ENCODE results near the gene NINJ1.

The NINJ1 gene

DNA sequence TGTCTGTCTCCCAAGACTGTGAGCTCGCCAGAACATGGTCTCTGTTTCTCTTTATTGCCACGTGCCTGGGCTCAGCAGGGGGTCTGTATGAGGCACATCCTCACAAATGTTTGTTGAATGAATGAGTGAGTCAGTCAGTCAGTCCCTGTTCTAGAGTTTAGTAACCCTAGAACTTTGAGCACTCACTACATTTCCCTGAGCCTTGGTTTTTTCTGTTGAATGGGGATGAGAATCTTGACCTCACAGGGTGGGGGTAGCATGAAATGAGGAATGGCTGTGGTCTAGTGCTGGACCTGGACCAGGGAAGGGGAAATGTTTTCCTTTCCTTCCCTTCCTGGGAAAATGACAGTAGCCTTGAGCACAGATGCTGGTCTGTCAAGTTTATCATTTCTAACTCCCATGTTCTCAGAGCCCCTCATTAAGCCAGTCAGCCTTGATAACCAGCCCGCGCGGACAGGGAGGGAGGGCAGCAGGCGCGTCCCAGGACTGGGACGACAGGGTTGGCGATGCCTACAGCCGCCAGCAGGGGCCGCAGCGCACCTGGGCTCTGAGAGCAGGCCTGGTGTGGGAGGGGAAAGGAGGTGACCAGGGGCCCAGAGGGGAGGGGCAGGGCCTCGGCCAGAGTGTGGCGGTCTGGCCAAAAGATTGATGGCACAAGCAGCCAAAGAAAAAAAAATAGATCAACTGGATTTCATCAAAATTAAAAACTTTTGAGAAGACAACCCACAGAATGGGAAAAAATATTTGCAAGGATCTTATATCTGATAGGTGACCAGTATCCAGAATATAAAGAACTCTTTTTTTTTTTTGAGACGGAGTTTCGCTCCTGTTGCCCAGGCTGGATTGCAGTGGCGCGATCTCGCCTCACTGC is 25.8 kb upstream of the NINJ1 start:
- Histone ChIP-seq H3K27me3 (ENCODE audit: control insufficient read depth in 3 of 3, insufficient read depth in 3 of 3, low read depth in 1 of 3, low read length in 3 of 3) (peaks cover 0 to 13% (median 0%) of the 10 kb centered on the region in 3 experiments), H3K4ac (ENCODE audit: low read length) (no peak overlapping the region), H2AK5ac (ENCODE audit: low read depth, low read length) (no peak overlapping the region), H3K4me2 (ENCODE audit: insufficient read depth, low read length, poor library complexity, severe bottlenecking) (no peak overlapping the region), H4K8ac (ENCODE audit: low read depth, low read length) (no peak overlapping the region), H2BK5ac (ENCODE audit: low read length) (no peak overlapping the region), H2BK15ac (ENCODE audit: low read length) (no peak overlapping the region), H3K79me1 (ENCODE audit: low read depth, low read length) (no peaks in the 10 kb centered on the region), H2AFZ (ENCODE audit: low read length) (no peak overlapping the region), H3K18ac (ENCODE audit: low read length) (no peak overlapping the region), H3K27ac (replicated peaks; ENCODE audit: low read length) (no peak overlapping the region), H2BK120ac (ENCODE audit: low read depth, low read length) (no peak overlapping the region), H3K9ac (ENCODE audit: low read depth, low read length, poor library complexity) (no peak overlapping the region), H3K14ac (ENCODE audit: low read length) (no peak overlapping the region), H3K4me3 (ENCODE audit: low read length in 2 of 2) (no peak overlapping the region), H3K36me3 (replicated peaks in 1 of 2; ENCODE audit: control insufficient read depth in 2 of 2, insufficient read depth in 2 of 2, low read length in 2 of 2) (no peaks in the 10 kb centered on the region), H3K9me3 (replicated peaks in 1 of 2; ENCODE audit: control insufficient read depth in 2 of 2, insufficient read depth in 1 of 2, low read depth in 1 of 2, low read length in 2 of 2) (peaks cover 0 to 1% of the 10 kb centered on the region in 2 donors), H4K91ac (ENCODE audit: low read depth, low read length, poor library complexity) (no peak overlapping the region), H3K4me1 (ENCODE audit: control insufficient read depth in 2 of 2, insufficient read depth in 1 of 2, low read depth in 1 of 2, low read length in 2 of 2) (peaks cover 0 to 6% of the 10 kb centered on the region in 2 donors), H2BK12ac (ENCODE audit: low read length) (no peak overlapping the region), H3K23ac (ENCODE audit: low read depth, low read length, poor library complexity) (no peak overlapping the region)
- no CpG with 5 or more reads among the region's 19 CpGs for WGBS, 2 donors (ENCODE audit: extremely low coverage in 2 of 2, insufficient read length in 2 of 2, insufficient replicate concordance in 1 of 2)
- peak; percentile 81 for DNase-seq (ENCODE audit: low spot score)

DNA sequence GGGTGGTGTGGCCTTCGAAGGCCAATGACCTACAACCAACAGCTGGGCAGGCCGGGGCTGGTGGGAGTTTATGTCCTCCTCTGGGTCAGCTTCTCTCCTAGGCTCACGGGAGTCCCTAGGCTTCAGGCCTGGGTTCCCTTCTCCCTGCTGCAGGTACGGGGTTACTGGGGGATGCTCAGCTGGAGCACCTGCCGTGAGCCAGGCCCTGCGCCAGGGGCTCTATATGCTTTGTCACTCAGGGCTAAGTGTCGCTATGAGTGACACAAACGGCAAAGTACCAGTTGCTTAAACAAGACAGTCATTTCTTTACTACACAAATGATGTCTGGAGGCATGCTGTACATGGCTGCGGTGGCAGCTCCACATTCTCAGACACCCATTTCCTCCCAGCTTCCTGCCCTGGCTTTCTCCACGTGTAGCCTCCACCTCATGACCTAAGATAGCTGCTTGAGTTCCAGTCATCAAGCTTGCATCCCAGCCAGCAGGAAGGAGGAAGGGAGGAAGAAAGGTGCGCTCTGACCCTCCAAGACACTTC is 22.5 kb upstream of the NINJ1 start:
- Histone ChIP-seq H4K8ac (ENCODE audit: low read depth, low read length) (no peak overlapping the region), H2BK120ac (ENCODE audit: low read depth, low read length) (no peak overlapping the region), H3K27me3 (ENCODE audit: control insufficient read depth in 3 of 3, insufficient read depth in 3 of 3, low read depth in 1 of 3, low read length in 3 of 3) (no peaks in the 10 kb centered on the region), H3K4ac (ENCODE audit: low read length) (no peak overlapping the region), H3K4me3 (ENCODE audit: low read length in 2 of 2) (no peak overlapping the region), H2BK15ac (ENCODE audit: low read length) (no peak overlapping the region), H4K91ac (ENCODE audit: low read depth, low read length, poor library complexity) (no peak overlapping the region), H3K4me1 (ENCODE audit: control insufficient read depth in 2 of 2, insufficient read depth in 1 of 2, low read depth in 1 of 2, low read length in 2 of 2) (no peaks in the 10 kb centered on the region), H2BK5ac (ENCODE audit: low read length) (no peak overlapping the region), H3K27ac (replicated peaks; ENCODE audit: low read length) (no peak overlapping the region), H3K79me1 (ENCODE audit: low read depth, low read length) (no peaks in the 10 kb centered on the region), H3K23ac (ENCODE audit: low read depth, low read length, poor library complexity) (no peak overlapping the region), H2AFZ (ENCODE audit: low read length) (no peak overlapping the region), H3K18ac (ENCODE audit: low read length) (no peak overlapping the region), H3K9ac (ENCODE audit: low read depth, low read length, poor library complexity) (no peak overlapping the region), H3K14ac (ENCODE audit: low read length) (no peak overlapping the region), H3K9me3 (replicated peaks in 1 of 2; ENCODE audit: control insufficient read depth in 2 of 2, insufficient read depth in 1 of 2, low read depth in 1 of 2, low read length in 2 of 2) (peaks cover 0 to 1% of the 10 kb centered on the region in 2 donors), H2AK5ac (ENCODE audit: low read depth, low read length) (peak overlapping the region; percentile 16), H2BK12ac (ENCODE audit: low read length) (no peak overlapping the region), H3K36me3 (replicated peaks in 1 of 2; ENCODE audit: control insufficient read depth in 2 of 2, insufficient read depth in 2 of 2, low read length in 2 of 2) (no peaks in the 10 kb centered on the region), H3K4me2 (ENCODE audit: insufficient read depth, low read length, poor library complexity, severe bottlenecking) (no peak overlapping the region)
- WGBS, 2 donors (ENCODE audit: extremely low coverage in 2 of 2, insufficient read length in 2 of 2, insufficient replicate concordance in 1 of 2) = no CpG with 5 or more reads among the region's 11 CpGs
- no peak for DNase-seq (ENCODE audit: low spot score)

DNA sequence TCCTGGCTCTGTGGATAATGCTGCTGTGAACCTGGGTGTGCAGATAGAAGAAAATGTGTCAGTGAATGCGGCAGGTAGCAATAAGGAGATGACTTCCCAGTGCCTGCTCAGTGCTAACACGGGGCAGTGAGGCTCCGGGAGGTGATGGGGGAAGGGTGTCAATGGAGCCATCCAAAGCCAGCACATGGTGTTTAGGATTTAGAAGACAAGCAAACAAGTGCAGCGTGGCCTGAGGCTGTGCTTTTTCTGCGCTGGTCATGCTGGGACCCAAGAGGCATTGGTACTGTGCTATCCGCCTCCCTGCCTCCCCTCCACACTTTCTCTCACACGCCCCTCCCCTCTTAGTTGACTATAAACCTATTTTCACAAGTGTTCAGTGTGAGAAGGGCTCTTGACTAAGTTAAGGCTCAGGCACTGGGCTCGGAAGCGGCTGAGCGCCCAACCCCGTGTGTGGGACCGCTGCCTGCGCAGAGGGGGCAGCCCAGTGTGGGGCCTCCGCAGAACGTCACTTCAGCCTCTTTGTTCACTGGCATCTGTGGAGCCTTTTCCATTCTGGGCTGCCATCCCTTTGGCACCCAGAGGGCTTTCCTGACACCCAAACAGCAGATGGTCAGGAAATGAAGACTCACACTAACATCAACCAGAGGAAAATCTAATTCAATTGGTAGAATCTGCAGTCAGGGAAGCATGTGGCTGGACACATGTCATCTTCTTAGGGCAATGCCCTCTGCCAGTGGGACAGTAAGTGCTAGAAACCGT is 21.8 kb upstream of the NINJ1 start:
- H3K23ac ChIP-seq (ENCODE audit: low read depth, low read length, poor library complexity) = no peak overlapping the region
- H2BK120ac ChIP-seq (ENCODE audit: low read depth, low read length) = no peak overlapping the region
- no peak overlapping the region for H4K8ac ChIP-seq (ENCODE audit: low read depth, low read length)
- H4K91ac ChIP-seq (ENCODE audit: low read depth, low read length, poor library complexity) = no peak overlapping the region
- H3K4me2 ChIP-seq (ENCODE audit: insufficient read depth, low read length, poor library complexity, severe bottlenecking) = no peak overlapping the region
- H2AFZ ChIP-seq (ENCODE audit: low read length) = no peak overlapping the region
- no CpG with 5 or more reads among the region's 16 CpGs for WGBS, 2 donors (ENCODE audit: extremely low coverage in 2 of 2, insufficient read length in 2 of 2, insufficient replicate concordance in 1 of 2)
- no peaks in the 10 kb centered on the region for H3K36me3 ChIP-seq (replicated peaks in 1 of 2; ENCODE audit: control insufficient read depth in 2 of 2, insufficient read depth in 2 of 2, low read length in 2 of 2)
- no peaks in the 10 kb centered on the region for H3K27me3 ChIP-seq (ENCODE audit: control insufficient read depth in 3 of 3, insufficient read depth in 3 of 3, low read depth in 1 of 3, low read length in 3 of 3)
- no peak overlapping the region for H3K9ac ChIP-seq (ENCODE audit: low read depth, low read length, poor library complexity)
- H3K18ac ChIP-seq (ENCODE audit: low read length) = no peak overlapping the region
- H3K4me3 ChIP-seq (ENCODE audit: low read length in 2 of 2) = no peak overlapping the region
- no peak for DNase-seq (ENCODE audit: low spot score)
- no peak overlapping the region for H3K4ac ChIP-seq (ENCODE audit: low read length)
- no peak overlapping the region for H3K14ac ChIP-seq (ENCODE audit: low read length)
- H2AK5ac ChIP-seq (ENCODE audit: low read depth, low read length) = peak overlapping the region; percentile 12
- no peaks in the 10 kb centered on the region for H3K4me1 ChIP-seq (ENCODE audit: control insufficient read depth in 2 of 2, insufficient read depth in 1 of 2, low read depth in 1 of 2, low read length in 2 of 2)
- H2BK15ac ChIP-seq (ENCODE audit: low read length) = no peak overlapping the region
- H2BK5ac ChIP-seq (ENCODE audit: low read length) = no peak overlapping the region
- H3K9me3 ChIP-seq (replicated peaks in 1 of 2; ENCODE audit: control insufficient read depth in 2 of 2, insufficient read depth in 1 of 2, low read depth in 1 of 2, low read length in 2 of 2) = peaks cover 0 to 1% of the 10 kb centered on the region in 2 donors
- no peak overlapping the region for H3K27ac ChIP-seq (replicated peaks; ENCODE audit: low read length)
- H2BK12ac ChIP-seq (ENCODE audit: low read length) = no peak overlapping the region
- H3K79me1 ChIP-seq (ENCODE audit: low read depth, low read length) = no peaks in the 10 kb centered on the region

Data from neuronal stem cell (in vitro differentiated cells).